DOHH2 (cell line): ENCODE results near the gene TRAP1.

Experiments used
- H3F3A ChIP-seq: fragments of 200-600 bp; sonication (generic), shearing (Covaris generic); 2 replicates; pipeline ENCODE4 v1.6.0; 2016; ENCODE audit warnings: antibody characterized with exemption, mild to moderate bottlenecking; ENCODE audit not compliant: control insufficient read depth, insufficient read depth
- H3K27ac ChIP-seq: fragments of 200-600 bp; sonication (generic); 2 replicates; pipeline ENCODE4 v1.5.1; 2014; ENCODE audit warnings: low read depth, mild to moderate bottlenecking, low read length, moderate library complexity
- H3K27me3 ChIP-seq: fragments of 200-600 bp; sonication (generic); 2 replicates; pipeline ENCODE4 v1.6.1; 2014; ENCODE audit warnings: mild to moderate bottlenecking, low read length, mixed read lengths; ENCODE audit not compliant: control insufficient read depth
- H3K36me3 ChIP-seq: fragments of 200-600 bp; sonication (generic); 2 replicates; pipeline ENCODE4 v1.6.1; 2014; ENCODE audit warnings: mild to moderate bottlenecking, low read length, moderate library complexity, mixed read lengths; ENCODE audit not compliant: control insufficient read depth
- H3K4me1 ChIP-seq: fragments of 200-600 bp; sonication (generic); 2 replicates; pipeline ENCODE4 v1.6.1; 2014; ENCODE audit warnings: mild to moderate bottlenecking, low read length, mixed read lengths; ENCODE audit not compliant: control insufficient read depth
- H3K4me2 ChIP-seq: fragments of 200-600 bp; sonication (generic); 2 replicates; pipeline ENCODE4 v1.6.0; 2014; ENCODE audit warnings: mild to moderate bottlenecking, low read length, moderate library complexity
- H3K4me3 ChIP-seq: fragments of 200-600 bp; sonication (generic); 2 replicates; pipeline ENCODE4 v1.5.1; 2014; ENCODE audit warnings: mild to moderate bottlenecking, low read length, mixed read lengths
- H3K79me2 ChIP-seq: fragments of 200-600 bp; sonication (generic); 2 replicates; pipeline ENCODE4 v1.6.1; 2014; ENCODE audit warnings: mild to moderate bottlenecking, low read length, mixed read lengths; ENCODE audit not compliant: control insufficient read depth
- H3K9me2 ChIP-seq: fragments of 200-600 bp; sonication (generic); replicated peaks from 2 replicates; pipeline ENCODE4 v1.6.1; 2014; ENCODE audit warnings: mild to moderate bottlenecking, low read length, mixed read lengths; ENCODE audit not compliant: control insufficient read depth
- H3K9me3 ChIP-seq: fragments of 200-600 bp; sonication (generic); 2 replicates; pipeline ENCODE4 v1.6.1; 2014; ENCODE audit warnings: antibody characterized with exemption, low read length, mixed read lengths; ENCODE audit not compliant: control insufficient read depth, insufficient read depth
- H4K20me1 ChIP-seq: fragments of 200-600 bp; sonication (generic); 2 replicates; pipeline ENCODE4 v1.6.0; 2014; ENCODE audit warnings: low read depth, mild to moderate bottlenecking, antibody characterized with exemption, low read length, moderate library complexity; ENCODE audit not compliant: control insufficient read depth, insufficient read depth
- CTCF ChIP-seq: fragments of 200-600 bp; sonication (generic); IDR thresholded peaks from one replicate; pipeline ENCODE4 v1.5.1; 2014; ENCODE audit warnings: antibody characterized with exemption, mild to moderate bottlenecking, low read depth, low read length; ENCODE audit not compliant: poor library complexity, severe bottlenecking
- EZH2phosphoT487 ChIP-seq: fragments of 200-600 bp; sonication (generic); IDR thresholded peaks from 2 replicates; pipeline ENCODE4 v1.6.1; 2017; ENCODE audit warnings: borderline replicate concordance, mild to moderate bottlenecking, antibody characterized with exemption, low read length, moderate library complexity, mixed read lengths

TRAP1 gene

DNA sequence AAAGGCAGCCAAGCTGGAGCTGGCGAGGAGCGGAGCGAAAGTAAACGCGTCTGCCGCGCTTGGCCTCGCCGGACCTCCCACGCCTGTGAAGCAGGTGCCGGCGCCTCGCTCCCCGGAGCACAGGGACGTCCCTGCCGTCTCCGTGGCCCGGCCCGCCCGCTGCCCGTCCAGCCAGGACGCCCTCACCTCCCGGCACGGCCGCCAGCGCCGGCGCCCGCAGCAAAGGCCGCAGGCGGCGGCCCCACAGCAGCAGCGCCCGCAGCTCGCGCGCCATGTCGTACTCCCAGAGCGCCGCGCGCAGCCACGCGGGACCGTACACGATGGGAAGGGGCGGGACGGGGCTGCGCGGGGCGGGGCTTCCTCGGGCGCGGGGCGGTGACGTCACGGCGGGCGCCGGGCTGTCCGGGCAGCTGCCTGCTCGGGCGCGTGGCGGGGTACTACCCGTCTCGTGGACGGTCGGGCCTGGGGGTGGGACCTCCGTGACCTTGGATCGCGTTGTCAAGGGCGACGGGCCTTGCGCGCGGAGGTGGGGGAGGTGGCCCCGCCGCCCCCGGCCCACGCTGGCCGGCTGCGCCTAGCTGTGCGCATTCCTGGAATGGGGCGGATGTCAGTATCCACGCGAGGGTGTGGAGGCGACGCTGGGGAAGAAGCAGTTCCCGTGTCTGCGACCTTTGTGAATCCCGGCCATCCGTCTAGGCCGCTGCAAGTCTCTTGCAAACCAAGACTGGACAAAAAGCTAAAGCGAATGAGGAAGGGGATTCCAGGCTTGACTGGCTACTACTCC lies at the start of gene TRAP1:
TRAP1 (minus strand) TSS at position 290 of the 784 bp plus-strand sequence; CDS start at position 274, 16 bp downstream.
- Histone ChIP-seq H3K9me3 (no peaks in the 10 kb centered on the region), H3K4me2 (peak within 1 kb of the TSS; percentile 95), H3K9me2 (no peaks in the 10 kb centered on the region), H3K4me1 (peaks cover 35% of the 10 kb centered on the region), H3K27me3 (no peaks in the 10 kb centered on the region), H4K20me1 (peaks cover 4% of the 10 kb centered on the region; the same call in 1 of the 2 replicates), H3K79me2 (peaks cover 59% of the 10 kb centered on the region), H3K36me3 (peaks cover 41% of the 10 kb centered on the region), H3K27ac (peak within 1 kb of the TSS; percentile 60), H3F3A (no peaks in the 10 kb centered on the region), H3K4me3 (peak within 1 kb of the TSS; percentile 98)
- TF ChIP-seq EZH2phosphoT487 (no peak), CTCF (no peak)

DNA sequence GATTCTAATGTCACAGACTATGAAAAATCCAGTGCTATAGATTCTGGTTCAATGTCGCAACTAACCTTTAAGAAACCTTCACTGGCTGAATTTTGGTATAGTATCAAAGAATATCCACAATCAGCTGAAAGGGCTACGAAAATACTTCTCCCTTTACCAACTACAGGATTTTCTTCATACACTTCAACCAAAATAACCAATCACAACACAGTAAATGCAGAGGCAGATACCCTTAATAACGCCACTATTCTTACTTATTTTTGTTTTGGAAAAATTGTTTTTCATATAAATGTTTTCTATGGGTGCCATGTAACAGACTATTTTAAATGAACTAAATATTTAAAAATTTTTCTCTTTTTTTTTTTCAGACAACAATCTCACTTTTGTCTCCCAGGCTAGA lies 48.9 kb upstream of the TRAP1 start:
- H3K27me3 ChIP-seq = no peaks in the 10 kb centered on the region
- TF ChIP-seq CTCF = no peak
- TF ChIP-seq EZH2phosphoT487 = no peak
- no peak overlapping the region for H3K4me3 ChIP-seq
- peaks cover 68% of the 10 kb centered on the region for H3K36me3 ChIP-seq
- H3K4me1 ChIP-seq = peaks cover 20% of the 10 kb centered on the region
- 0 out of 2 replicates have a peak, but pooled peaks cover 4% of the 10 kb centered on the region for H3K79me2 ChIP-seq
- no peaks in the 10 kb centered on the region for H3K9me2 ChIP-seq
- H3K27ac ChIP-seq = no peak overlapping the region
- H3K4me2 ChIP-seq = no peak overlapping the region
- no peaks in the 10 kb centered on the region for H3F3A ChIP-seq
- H4K20me1 ChIP-seq = no peaks in the 10 kb centered on the region
- H3K9me3 ChIP-seq = no peaks in the 10 kb centered on the region

DNA sequence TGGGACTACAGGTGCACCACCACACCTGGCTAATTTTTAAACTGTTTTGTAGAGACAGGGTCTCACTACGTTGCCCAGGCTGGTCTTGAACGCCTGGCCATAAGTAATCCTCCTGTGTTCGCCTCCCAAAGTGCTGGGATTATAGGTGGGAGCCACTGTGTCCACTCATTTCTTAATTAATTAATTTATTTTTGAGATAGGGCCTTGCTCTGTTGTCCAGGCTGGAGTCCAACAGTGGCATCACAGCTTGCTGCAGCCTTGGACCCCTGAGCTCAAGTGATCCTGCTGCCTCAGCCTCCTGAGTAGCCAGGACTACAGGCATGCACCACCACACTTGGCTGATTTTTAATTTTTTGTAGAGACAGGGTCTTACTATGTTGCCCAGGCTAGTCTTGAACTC lies 47.1 kb upstream of the TRAP1 start:
- Histone ChIP-seq H3F3A (no peaks in the 10 kb centered on the region), H3K27me3 (no peaks in the 10 kb centered on the region), H3K36me3 (peaks cover 60% of the 10 kb centered on the region), H3K9me2 (no peaks in the 10 kb centered on the region), H3K79me2 (0 out of 2 replicates have a peak, but pooled peaks cover 4% of the 10 kb centered on the region), H3K4me3 (no peak overlapping the region), H3K9me3 (no peaks in the 10 kb centered on the region), H4K20me1 (no peaks in the 10 kb centered on the region), H3K27ac (no peak overlapping the region), H3K4me2 (no peak overlapping the region), H3K4me1 (peaks cover 20% of the 10 kb centered on the region)
- no peak for TF ChIP-seq EZH2phosphoT487
- no peak for TF ChIP-seq CTCF
